Measurements from ENCODE around the gene CNIH3.

The CNIH3 gene

GRCh38 chr1:224721000-224721399 lies 104.9 kb downstream of the CNIH3 start:
- DNase-seq (ENCODE audit: low read depth), result no peak

GRCh38 chr1:224722838-224723237 lies 106.7 kb downstream of the CNIH3 start:
- no peak for DNase-seq (ENCODE audit: low read depth)

- no peak for DNase-seq (ENCODE audit: low read depth)
Measured at GRCh38 chr1:224724566-224724965, 108.4 kb downstream of the CNIH3 start.

GRCh38 chr1:224726441-224727182 lies 110.5 kb downstream of the CNIH3 start:
- DNase-seq (ENCODE audit: low read depth), result no peak

- DNase-seq (ENCODE audit: low read depth), result no peak
Measured at GRCh38 chr1:224727351-224728289, 111.5 kb downstream of the CNIH3 start.

- DNase-seq (ENCODE audit: low read depth), result no peak
Measured at GRCh38 chr1:224730540-224730939, 114.4 kb downstream of the CNIH3 start.

- no peak for DNase-seq (ENCODE audit: low read depth)
Measured at GRCh38 chr1:224730965-224731364, 114.8 kb downstream of the CNIH3 start.

GRCh38 chr1:224731633-224732032 lies 115.5 kb downstream of the CNIH3 start:
- DNase-seq (ENCODE audit: low read depth), result no peak

- DNase-seq (ENCODE audit: low read depth), result no peak
Measured at GRCh38 chr1:224732377-224733026, 116.4 kb downstream of the CNIH3 start.

- DNase-seq (ENCODE audit: low read depth), result no peak
Measured at GRCh38 chr1:224733027-224733911, 117.2 kb downstream of the CNIH3 start.

GRCh38 chr1:224734261-224734935 lies 118.3 kb downstream of the CNIH3 start:
- no peak for DNase-seq (ENCODE audit: low read depth)

GRCh38 chr1:224735159-224735558 lies 119.0 kb downstream of the CNIH3 start:
- no peak for DNase-seq (ENCODE audit: low read depth)

- no peak for DNase-seq (ENCODE audit: low read depth)
Measured at GRCh38 chr1:224736619-224737352, 120.7 kb downstream of the CNIH3 start.

- DNase-seq (ENCODE audit: low read depth), result no peak
Measured at GRCh38 chr1:224737353-224737727, 121.2 kb downstream of the CNIH3 start.

- DNase-seq (ENCODE audit: low read depth), result no peak
Measured at GRCh38 chr1:224739303-224739996, 123.3 kb downstream of the CNIH3 start.

GRCh38 chr1:224739997-224740684 lies 124.0 kb downstream of the CNIH3 start:
- DNase-seq (ENCODE audit: low read depth), result no peak

- DNase-seq (ENCODE audit: low read depth), result no peak
Measured at GRCh38 chr1:224740685-224741052, 124.6 kb downstream of the CNIH3 start.

GRCh38 chr1:224742349-224742748 lies 126.2 kb downstream of the CNIH3 start:
- no peak for DNase-seq (ENCODE audit: low read depth)

GRCh38 chr1:224743608-224744164 lies 127.6 kb downstream of the CNIH3 start:
- no peak for DNase-seq (ENCODE audit: low read depth)

All from T follicular helper cell (primary cell).